H1 (cell line): ENCODE data around the gene PCDH9. TPM values are rescaled to one million over a fixed set of nuclear protein-coding genes. Genes with fewer than 3 reads are reported as not detected.

Source experiments
- MAFK ChIP-seq: IDR thresholded peaks from 2 replicates; pipeline ENCODE4 v1.6.1; 2012; ENCODE audit warnings: low read depth, mild to moderate bottlenecking, improper control_type of control experiment, low read length
- POLR2AphosphoS5 ChIP-seq: IDR thresholded peaks from 2 replicates; pipeline ENCODE4 v1.6.1; 2011; ENCODE audit warnings: low read depth, low read length
- TAF1 ChIP-seq: IDR thresholded peaks from 2 replicates; pipeline ENCODE4 v1.6.1; 2011; ENCODE audit warnings: mild to moderate bottlenecking, low read depth, low read length
- polyA plus RNA-seq, 7 experiments: library from polyadenylated mRNA; depleted of rRNA in 3 of 7; stranded (reverse) in 5 of 7; unstranded in 2 of 7; fragments of >200 nt in 5 of 7; fragments of 200-250 nt in 2 of 7; gene quantifications; 1 replicate in 5 of 7; 2 replicates in 1 of 7; 4 replicates in 1 of 7; pipeline versions ENCODE4 v1.2.1 to v1.2.3, GENCODE V29; 2011 to 2013; ENCODE audit warnings: missing spikeins in 2 of 7, mixed read lengths in 2 of 7
- total RNA-seq: library from RNA; stranded (reverse); fragmentation: NEBNext Ultra II Directional; extraction: Animal tissue kit (Norgen Biotek cat#: 25700); gene quantifications from 2 replicates; pipeline ENCODE4 v1.2.1, GENCODE V29; 2021
- TF ChIP-seq, protein P1 (sequence below), 3 experiments: IDR thresholded peaks; 1 replicate in 2 of 3; 2 replicates in 1 of 3; pipeline versions ENCODE4 v1.5.1 to v1.6.1; 2011; ENCODE audit warnings: low read length in 3 of 3, mild to moderate bottlenecking in 3 of 3, inconsistent platforms in 2 of 3, low read depth in 1 of 3, moderate library complexity in 1 of 3; ENCODE audit not compliant: insufficient read depth in 1 of 3; ENCODE audit errors: control extremely low read depth in 1 of 3

PCDH9 gene
- total and polyA plus RNA-seq, 2 of the 8 experiments (the other 6 are each of a cell fraction or from before 2014, with no cell fraction given), result 0.12 to 0.60 TPM

- TF ChIP-seq, protein P1, sequence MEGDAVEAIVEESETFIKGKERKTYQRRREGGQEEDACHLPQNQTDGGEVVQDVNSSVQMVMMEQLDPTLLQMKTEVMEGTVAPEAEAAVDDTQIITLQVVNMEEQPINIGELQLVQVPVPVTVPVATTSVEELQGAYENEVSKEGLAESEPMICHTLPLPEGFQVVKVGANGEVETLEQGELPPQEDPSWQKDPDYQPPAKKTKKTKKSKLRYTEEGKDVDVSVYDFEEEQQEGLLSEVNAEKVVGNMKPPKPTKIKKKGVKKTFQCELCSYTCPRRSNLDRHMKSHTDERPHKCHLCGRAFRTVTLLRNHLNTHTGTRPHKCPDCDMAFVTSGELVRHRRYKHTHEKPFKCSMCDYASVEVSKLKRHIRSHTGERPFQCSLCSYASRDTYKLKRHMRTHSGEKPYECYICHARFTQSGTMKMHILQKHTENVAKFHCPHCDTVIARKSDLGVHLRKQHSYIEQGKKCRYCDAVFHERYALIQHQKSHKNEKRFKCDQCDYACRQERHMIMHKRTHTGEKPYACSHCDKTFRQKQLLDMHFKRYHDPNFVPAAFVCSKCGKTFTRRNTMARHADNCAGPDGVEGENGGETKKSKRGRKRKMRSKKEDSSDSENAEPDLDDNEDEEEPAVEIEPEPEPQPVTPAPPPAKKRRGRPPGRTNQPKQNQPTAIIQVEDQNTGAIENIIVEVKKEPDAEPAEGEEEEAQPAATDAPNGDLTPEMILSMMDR (IDR thresholded peaks at IDR 0.05; ENCODE audit: control extremely low read depth in 1 of 3, insufficient read depth in 1 of 3, low read depth in 1 of 3, low read length in 3 of 3), result no peak
- TF ChIP-seq MAFK (no peak), POLR2AphosphoS5 (no peak), TAF1 (no peak)
- TF ChIP-seq, all 59 proteins: peak for 0
These were observed 669.1 kb downstream of the PCDH9 start (continued) for GRCh38 chr13:66560991-66561390.
